GM19351 (cell line): Measurements from ENCODE around the gene OR5T3.
"Not testable (repeated sequence)": the region's sequence is repeated elsewhere in the genome, so short reads cannot be mapped to it uniquely, and the experiment has no call there.

Source experiments
- ATAC-seq: cut with Tn5 transposase; IDR thresholded peaks from one replicate; pipeline ENCODE4 v1.9.1; 2021; ENCODE audit warnings: mild to moderate bottlenecking, moderate library complexity; ENCODE audit not compliant: unreplicated experiment

Gene OR5T3

DNA sequence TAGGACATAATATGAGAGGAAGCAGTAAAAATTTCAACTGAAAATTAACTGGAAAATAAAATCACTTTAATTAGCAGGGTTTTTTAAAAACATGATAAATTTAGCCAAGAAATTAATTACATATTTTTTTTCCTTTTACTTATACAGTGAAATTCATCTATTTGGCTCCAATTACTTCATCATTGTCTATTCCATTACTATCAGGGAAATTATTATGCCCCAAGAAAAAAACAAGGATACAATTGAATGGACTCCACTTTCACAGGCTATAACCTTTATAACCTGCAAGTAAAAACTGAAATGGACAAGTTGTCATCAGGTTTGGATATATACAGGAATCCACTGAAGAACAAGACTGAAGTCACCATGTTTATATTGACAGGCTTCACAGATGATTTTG lies at the start of gene OR5T3:
Gene OR5T3 (plus strand): TSS at position 301 of the 400 bp plus-strand sequence. CDS start 0 bp downstream, at position 301.
- no peak for ATAC-seq

DNA sequence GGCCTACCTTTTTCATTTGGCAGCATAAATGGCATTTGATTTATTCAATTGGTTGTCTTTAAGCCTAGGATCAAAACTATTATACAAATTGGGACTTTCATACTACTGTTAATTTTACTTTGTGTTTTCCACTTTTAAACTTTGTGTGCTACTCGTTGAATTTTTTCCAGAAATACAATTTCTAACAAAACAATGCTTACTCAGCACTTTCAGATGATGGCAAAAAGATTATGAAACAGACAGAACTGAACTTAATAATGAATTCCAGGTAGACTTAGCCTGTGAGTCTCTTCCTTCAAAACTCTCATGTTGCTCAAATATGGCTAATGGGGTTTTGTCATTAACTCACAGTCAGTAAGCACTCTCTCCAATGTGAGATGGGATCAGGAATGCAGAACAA lies 44.3 kb upstream of the OR5T3 start:
- ATAC-seq, result no peak

DNA sequence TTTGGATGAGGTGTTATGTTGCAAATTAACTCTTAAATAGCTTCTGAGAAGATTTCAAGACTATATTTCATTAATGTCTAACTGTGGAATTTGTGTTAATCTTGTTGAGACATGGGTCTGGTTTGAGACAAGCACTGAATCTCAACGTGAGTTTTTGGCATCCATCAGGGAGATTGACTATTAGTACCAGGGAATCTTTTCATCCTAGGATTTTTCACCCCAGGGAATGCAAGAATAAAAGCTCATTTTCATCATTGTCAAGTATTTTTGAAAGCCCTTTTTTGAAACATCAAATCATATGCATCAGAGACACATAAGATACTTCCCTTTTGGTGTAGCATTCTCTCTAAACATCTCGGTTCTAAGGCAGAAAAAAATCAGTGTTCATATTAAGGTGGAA lies 37.5 kb upstream of the OR5T3 start:
- ATAC-seq, result no peak

DNA sequence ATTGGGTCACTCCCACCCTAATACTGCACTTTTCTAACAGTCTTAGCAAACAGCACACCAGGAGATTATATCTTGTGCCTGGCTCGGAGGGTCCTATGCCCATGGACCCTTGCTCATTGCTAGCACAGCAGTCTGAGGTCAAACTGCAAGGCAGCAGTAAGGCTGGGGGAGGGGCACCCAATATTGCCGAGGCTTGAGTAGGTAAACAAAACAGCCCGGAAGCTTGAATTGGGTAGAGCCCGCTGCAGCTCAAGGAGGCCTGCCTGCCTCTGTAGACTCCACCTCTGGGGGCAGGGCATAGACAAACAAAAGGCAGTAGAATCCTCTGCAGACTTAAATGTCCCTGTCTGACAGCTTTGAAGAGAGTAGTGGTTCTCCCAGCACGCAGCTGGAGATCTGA lies 32.3 kb upstream of the OR5T3 start:
- ATAC-seq, result not testable (repeated sequence)

DNA sequence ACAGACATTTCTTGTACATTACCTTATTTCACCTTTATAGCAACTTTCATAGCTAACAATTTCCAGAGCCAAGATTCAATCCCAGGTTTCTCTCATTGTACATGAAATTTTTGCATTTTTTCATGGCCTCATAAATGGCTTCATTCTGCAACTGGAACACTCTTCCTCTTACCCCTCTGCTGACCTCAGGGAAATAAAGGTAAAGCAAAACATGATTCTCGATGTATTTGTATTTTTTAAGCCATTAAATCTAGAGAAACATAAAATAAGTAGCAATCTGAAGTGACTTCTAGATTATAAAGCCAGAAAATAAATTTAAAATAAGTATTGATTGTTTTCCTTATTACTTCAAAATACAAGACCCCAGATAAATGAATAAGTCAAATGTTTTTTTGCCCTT lies 17.9 kb upstream of the OR5T3 start, which contains the start of gene OR5T2:
Gene OR5T2 (minus strand): TSS at position 101 of the 400 bp plus-strand sequence. CDS start 1,193 bp downstream, outside the sequence.
- no peak for ATAC-seq

DNA sequence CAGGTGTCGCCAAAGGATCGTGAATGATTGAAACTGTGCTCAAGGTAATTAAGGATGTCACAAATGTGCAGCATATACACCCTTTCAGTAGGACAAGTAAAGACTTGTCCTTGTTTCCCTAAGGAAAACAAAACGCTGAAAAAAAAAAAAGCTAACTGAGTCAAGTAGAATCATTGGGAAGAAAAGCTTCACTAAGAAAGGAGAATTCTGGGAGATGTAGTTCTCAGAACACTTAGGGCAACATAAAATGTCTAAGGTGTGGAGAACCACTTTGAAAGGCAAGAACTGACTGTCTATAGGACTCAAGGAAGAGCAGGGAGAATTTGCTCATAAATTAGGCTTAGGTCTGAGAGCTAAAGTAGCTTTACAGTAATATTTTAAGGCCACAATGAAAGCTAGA lies 19.0 kb downstream of the OR5T3 start:
- ATAC-seq, result no peak

DNA sequence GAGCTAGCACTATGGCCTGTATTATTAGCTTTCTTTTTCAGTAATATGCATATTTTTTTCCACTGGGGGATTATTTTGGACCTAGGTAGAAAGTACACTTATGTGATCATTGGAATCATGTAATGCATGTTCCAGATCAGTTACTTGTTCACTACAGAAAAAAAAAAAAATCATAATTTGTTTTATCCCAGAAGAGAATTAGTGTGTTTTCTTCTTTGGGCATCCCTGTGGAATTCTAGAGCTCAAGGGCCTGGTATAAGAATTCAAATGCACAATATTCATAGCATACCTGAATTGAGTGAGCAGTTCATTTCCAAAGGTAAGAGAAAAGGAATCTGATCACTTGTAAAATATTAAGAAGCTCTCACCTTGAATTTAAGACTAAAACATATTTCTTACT lies 21.8 kb downstream of the OR5T3 start, which contains the start of gene OR5T1:
Gene OR5T1 (plus strand): TSS at position 301 of the 400 bp plus-strand sequence. CDS start 1,485 bp downstream, outside the sequence.
- no peak for ATAC-seq

DNA sequence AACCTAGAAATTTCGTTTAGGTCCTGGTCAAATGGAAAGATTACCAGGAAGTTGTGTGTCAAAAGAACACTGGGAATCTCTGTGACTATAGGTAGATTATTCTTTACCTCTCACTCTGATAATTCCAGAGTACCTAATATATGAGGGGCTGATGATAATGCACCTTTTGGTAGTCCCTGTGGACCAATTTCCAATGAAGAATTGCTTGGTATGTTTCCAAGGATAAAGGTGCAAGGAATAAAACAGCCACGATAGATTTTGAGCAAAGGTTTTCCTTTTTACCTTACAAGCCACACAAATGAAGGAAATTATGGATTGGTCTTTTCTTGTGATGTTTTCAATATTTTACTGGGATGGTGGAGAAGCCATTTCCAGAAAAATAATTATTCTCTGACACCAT lies 40.1 kb downstream of the OR5T3 start, which contains the start of gene OR8H1:
Gene OR8H1 (minus strand): TSS at position 101 of the 400 bp plus-strand sequence. CDS start 1,192 bp downstream, outside the sequence.
- no peak for ATAC-seq

DNA sequence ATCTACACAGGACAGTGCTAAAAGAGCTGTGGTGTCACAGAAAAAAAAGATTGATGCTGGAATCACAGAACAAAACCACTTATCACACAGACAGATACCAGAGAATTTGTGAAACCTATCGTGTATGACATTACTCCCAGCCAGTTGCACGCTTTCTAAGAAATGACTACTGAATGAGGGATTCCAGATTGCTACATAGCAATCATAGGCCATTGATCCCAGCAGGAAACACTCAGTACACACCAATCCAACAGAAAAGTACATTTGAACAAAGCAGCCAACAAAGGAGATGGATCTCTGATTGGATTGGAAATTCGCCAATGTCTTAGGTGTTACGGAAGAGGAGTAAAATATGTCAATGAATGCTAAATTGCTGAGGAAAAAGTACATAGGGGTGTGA lies 44.8 kb downstream of the OR5T3 start:
- ATAC-seq, result no peak
